ENCODE measurements around the gene TBX19.

The TBX19 gene

GRCh38 chr1:168293356-168293755, 12.7 kb downstream of the TBX19 start:
- TF ChIP-seq CTCF (IDR thresholded peaks at IDR 0.05) = no peak
- H3K36me3 Mint-ChIP-seq (ENCODE audit: low read depth) = no peaks in the 10 kb centered on the region
- H3K4me3 Mint-ChIP-seq = no peak overlapping the region
- no peak for DNase-seq
- H3K9me3 Mint-ChIP-seq = no peaks in the 10 kb centered on the region
- no peak overlapping the region for H3K27ac Mint-ChIP-seq
- no peaks in the 10 kb centered on the region for H3K4me1 Mint-ChIP-seq
- H3K27me3 Mint-ChIP-seq (ENCODE audit: low read depth, poor library complexity) = peaks cover 2% of the 10 kb centered on the region

GRCh38 chr1:168295411-168296114, 14.9 kb downstream of the TBX19 start:
- peaks cover 6% of the 10 kb centered on the region for H3K27me3 Mint-ChIP-seq (ENCODE audit: low read depth, poor library complexity)
- no peaks in the 10 kb centered on the region for H3K36me3 Mint-ChIP-seq (ENCODE audit: low read depth)
- H3K4me3 Mint-ChIP-seq = no peak overlapping the region
- no peaks in the 10 kb centered on the region for H3K4me1 Mint-ChIP-seq
- TF ChIP-seq CTCF (IDR thresholded peaks at IDR 0.05) = no peak
- no peaks in the 10 kb centered on the region for H3K9me3 Mint-ChIP-seq
- no peak for DNase-seq
- H3K27ac Mint-ChIP-seq = no peak overlapping the region

GRCh38 chr1:168297019-168297730, 16.5 kb downstream of the TBX19 start:
- Mint-ChIP-seq H3K4me1 (no peaks in the 10 kb centered on the region), H3K27me3 (ENCODE audit: low read depth, poor library complexity) (peaks cover 6% of the 10 kb centered on the region), H3K36me3 (ENCODE audit: low read depth) (no peaks in the 10 kb centered on the region), H3K9me3 (no peaks in the 10 kb centered on the region), H3K4me3 (no peak overlapping the region), H3K27ac (no peak overlapping the region)
- DNase-seq = no peak
- TF ChIP-seq CTCF (IDR thresholded peaks at IDR 0.05) = no peak

GRCh38 chr1:168298446-168298845, 17.8 kb downstream of the TBX19 start:
- Mint-ChIP-seq H3K4me3 (no peak overlapping the region), H3K36me3 (ENCODE audit: low read depth) (no peaks in the 10 kb centered on the region), H3K27me3 (ENCODE audit: low read depth, poor library complexity) (peaks cover 6% of the 10 kb centered on the region), H3K27ac (no peak overlapping the region), H3K4me1 (no peaks in the 10 kb centered on the region), H3K9me3 (no peaks in the 10 kb centered on the region)
- no peak for TF ChIP-seq CTCF (IDR thresholded peaks at IDR 0.05)
- DNase-seq = no peak

- H3K9me3 Mint-ChIP-seq = no peaks in the 10 kb centered on the region
- H3K36me3 Mint-ChIP-seq (ENCODE audit: low read depth) = no peaks in the 10 kb centered on the region
- DNase-seq = no peak
- no peak overlapping the region for H3K4me3 Mint-ChIP-seq
- H3K27me3 Mint-ChIP-seq (ENCODE audit: low read depth, poor library complexity) = peaks cover 6% of the 10 kb centered on the region
- no peaks in the 10 kb centered on the region for H3K4me1 Mint-ChIP-seq
- H3K27ac Mint-ChIP-seq = no peak overlapping the region
- TF ChIP-seq CTCF (IDR thresholded peaks at IDR 0.05) = no peak
Observed at GRCh38 chr1:168300626-168301025, 19.9 kb downstream of the TBX19 start.
